MM.1S (cell line): ENCODE results near the gene ATF3.

Experiments used
- CTCF ChIP-seq: fragments of 300-600 bp; sonication (generic); IDR thresholded peaks from 2 replicates; pipeline ENCODE4 v1.5.1; 2016; ENCODE audit warnings: antibody characterized with exemption, low read length, mixed read lengths
- EZH2 ChIP-seq: fragments of 300-600 bp; sonication (generic); optimal IDR thresholded peaks from 2 replicates; pipeline ENCODE3; 2017; ENCODE audit warnings: low read depth, mild to moderate bottlenecking, antibody characterized with exemption, low read length, mixed read lengths
- EZH2phosphoT487 ChIP-seq: fragments of 300-600 bp; sonication (generic); IDR thresholded peaks from 2 replicates; pipeline ENCODE4 v1.6.1; 2018; ENCODE audit warnings: antibody characterized with exemption, low read length

GRCh38 chr1:212629450-212630157, 21.0 kb downstream of the ATF3 start:
- TF ChIP-seq CTCF = no peak
- no peak for TF ChIP-seq EZH2
- TF ChIP-seq EZH2phosphoT487 = no peak
